Activated CD4-positive, alpha-beta T cell treated with anti-CD3 and anti-CD28 coated beads, Interleukin-2, amount 10 ng/mL, durations not matched to agents 24 days and 14 days (primary cell): ENCODE measurements around the gene GBP6. TPM values are rescaled to one million over a fixed set of nuclear protein-coding genes. Genes with fewer than 3 reads are reported as not detected.
"Not testable (repeated sequence)": the region's sequence is repeated elsewhere in the genome, so short reads cannot be mapped to it uniquely, and the experiment has no call there.

Experiments used
- DNase-seq: peaks from one replicate; pipeline ENCODE4 v3.0.0; 2022
- H3K27ac Mint-ChIP-seq: one replicate; pipeline ENCODE4 v1.8.0; 2022; ENCODE audit warnings: mild to moderate bottlenecking, mixed read lengths
- H3K27me3 Mint-ChIP-seq: one replicate; pipeline ENCODE4 v1.8.0; 2022; ENCODE audit warnings: mixed read lengths
- H3K36me3 Mint-ChIP-seq: one replicate; pipeline ENCODE4 v1.8.0; 2022; ENCODE audit warnings: low read depth, mild to moderate bottlenecking, mixed read lengths
- H3K4me1 Mint-ChIP-seq: one replicate; pipeline ENCODE4 v1.8.0; 2021; ENCODE audit warnings: mixed read lengths
- H3K4me3 Mint-ChIP-seq: one replicate; pipeline ENCODE4 v1.8.0; 2022; ENCODE audit warnings: mild to moderate bottlenecking, moderate library complexity, mixed read lengths
- H3K9me3 Mint-ChIP-seq: one replicate; pipeline ENCODE4 v1.8.0; 2021; ENCODE audit warnings: mixed read lengths
- intact Hi-C: fragments of 100-400 bp; cut with micrococcal nuclease; formaldehyde crosslinking; loops from one replicate; pipeline ENCODE4 v1.15.1; 2023
- total RNA-seq: library from RNA; stranded (reverse); gene quantifications from 2 replicates; pipeline ENCODE4 v1.2.3, GENCODE V29; 2022

Gene GBP6
- total RNA-seq, 1 donor from 2014 or later, result 0.40 TPM

- no peak for DNase-seq
- H3K27ac Mint-ChIP-seq, result no peak overlapping the region
- no peaks in the 10 kb centered on the region for H3K27me3 Mint-ChIP-seq
- peaks cover 22% of the 10 kb centered on the region for H3K9me3 Mint-ChIP-seq
- intact Hi-C loops, result no loop called here
- no peak overlapping the region for H3K4me3 Mint-ChIP-seq
- no peaks in the 10 kb centered on the region for H3K4me1 Mint-ChIP-seq
- H3K36me3 Mint-ChIP-seq, result peaks cover 13% of the 10 kb centered on the region
Measured at GRCh38 chr1:89390707-89391106, 26.8 kb downstream of the GBP6 start.

GRCh38 chr1:89391686-89392085 is 27.8 kb downstream of the GBP6 start:
- Mint-ChIP-seq H3K27me3 (no peaks in the 10 kb centered on the region), H3K4me1 (no peaks in the 10 kb centered on the region), H3K4me3 (no peak overlapping the region), H3K36me3 (peaks cover 10% of the 10 kb centered on the region), H3K9me3 (peaks cover 20% of the 10 kb centered on the region), H3K27ac (no peak overlapping the region)
- intact Hi-C loops, result no loop called here
- no peak for DNase-seq

- H3K36me3 Mint-ChIP-seq, result peaks cover 6% of the 10 kb centered on the region
- no peak overlapping the region for H3K4me3 Mint-ChIP-seq
- H3K27me3 Mint-ChIP-seq, result peaks cover 13% of the 10 kb centered on the region
- no peak overlapping the region for H3K27ac Mint-ChIP-seq
- intact Hi-C loops, result no loop called here
- H3K9me3 Mint-ChIP-seq, result peaks cover 31% of the 10 kb centered on the region
- DNase-seq, result no peak
- H3K4me1 Mint-ChIP-seq, result no peaks in the 10 kb centered on the region
Measured at GRCh38 chr1:89394851-89395250, 31.0 kb downstream of the GBP6 start.

GRCh38 chr1:89396902-89397301 is 33.0 kb downstream of the GBP6 start:
- DNase-seq, result no peak
- peaks cover 32% of the 10 kb centered on the region for H3K9me3 Mint-ChIP-seq
- peaks cover 23% of the 10 kb centered on the region for H3K27me3 Mint-ChIP-seq
- H3K4me3 Mint-ChIP-seq, result no peak overlapping the region
- intact Hi-C loops, result no loop called here
- H3K27ac Mint-ChIP-seq, result no peak overlapping the region
- H3K4me1 Mint-ChIP-seq, result no peaks in the 10 kb centered on the region
- H3K36me3 Mint-ChIP-seq, result peaks cover 5% of the 10 kb centered on the region

GRCh38 chr1:89405275-89405929 is 41.5 kb downstream of the GBP6 start:
- H3K27me3 Mint-ChIP-seq, result peaks cover 22% of the 10 kb centered on the region

GRCh38 chr1:89407360-89407759 is 43.5 kb downstream of the GBP6 start:
- DNase-seq, result no peak
- H3K4me1 Mint-ChIP-seq, result peaks cover 20% of the 10 kb centered on the region
- H3K36me3 Mint-ChIP-seq, result peaks cover 4% of the 10 kb centered on the region
- peaks cover 15% of the 10 kb centered on the region for H3K9me3 Mint-ChIP-seq
- peak overlapping the region; percentile 30 for H3K27ac Mint-ChIP-seq
- intact Hi-C loops, result no loop called here
- H3K27me3 Mint-ChIP-seq, result peaks cover 11% of the 10 kb centered on the region
- peak overlapping the region; percentile 73 for H3K4me3 Mint-ChIP-seq

More at GRCh38 chr1:89405275-89405929, 41.5 kb downstream of the GBP6 start:
- DNase-seq, result no peak
- H3K36me3 Mint-ChIP-seq, result no peaks in the 10 kb centered on the region
- H3K4me1 Mint-ChIP-seq, result peaks cover 20% of the 10 kb centered on the region
- no peak overlapping the region for H3K4me3 Mint-ChIP-seq
- intact Hi-C loops, result no loop called here
- no peak overlapping the region for H3K27ac Mint-ChIP-seq
- H3K9me3 Mint-ChIP-seq, result peaks cover 23% of the 10 kb centered on the region

- Mint-ChIP-seq H3K9me3 (peaks cover 11% of the 10 kb centered on the region), H3K4me3 (peak overlapping the region; percentile 73), H3K4me1 (peaks cover 20% of the 10 kb centered on the region), H3K27ac (peak overlapping the region; percentile 30)
- intact Hi-C loops, H3K27me3 Mint-ChIP-seq, DNase-seq, H3K36me3 Mint-ChIP-seq: not testable (repeated sequence)
Measured at GRCh38 chr1:89407768-89408167, 43.9 kb downstream of the GBP6 start.

GRCh38 chr1:89425056-89425455 is 61.2 kb downstream of the GBP6 start:
- H3K27me3 Mint-ChIP-seq, result peaks cover 8% of the 10 kb centered on the region
- DNase-seq, result no peak
- intact Hi-C loops, result no loop called here
- H3K27ac Mint-ChIP-seq, result no peak overlapping the region
- peaks cover 6% of the 10 kb centered on the region for H3K36me3 Mint-ChIP-seq
- H3K4me3 Mint-ChIP-seq, result no peak overlapping the region
- H3K9me3 Mint-ChIP-seq, result peaks cover 1% of the 10 kb centered on the region
- H3K4me1 Mint-ChIP-seq, result peaks cover 2% of the 10 kb centered on the region

- Mint-ChIP-seq H3K9me3 (no peaks in the 10 kb centered on the region), H3K36me3 (no peaks in the 10 kb centered on the region), H3K27ac (no peak overlapping the region), H3K4me3 (no peak overlapping the region), H3K27me3 (peaks cover 5% of the 10 kb centered on the region), H3K4me1 (peaks cover 5% of the 10 kb centered on the region)
- intact Hi-C loops, result no loop called here
- DNase-seq, result no peak
Measured at GRCh38 chr1:89429062-89429461, 65.2 kb downstream of the GBP6 start.

- H3K4me3 Mint-ChIP-seq, intact Hi-C loops, H3K27me3 Mint-ChIP-seq, DNase-seq, H3K9me3 Mint-ChIP-seq, H3K36me3 Mint-ChIP-seq, H3K4me1 Mint-ChIP-seq, H3K27ac Mint-ChIP-seq: not testable (repeated sequence)
Measured at GRCh38 chr1:89429681-89430080, 65.8 kb downstream of the GBP6 start.

GRCh38 chr1:89433421-89433820 is 69.6 kb downstream of the GBP6 start:
- Mint-ChIP-seq H3K27ac (no peak overlapping the region), H3K4me3 (no peak overlapping the region), H3K27me3 (peaks cover 5% of the 10 kb centered on the region), H3K4me1 (peaks cover 5% of the 10 kb centered on the region), H3K36me3 (no peaks in the 10 kb centered on the region), H3K9me3 (peaks cover under 1% of the 10 kb centered on the region)
- intact Hi-C loops, result no loop called here
- DNase-seq, result no peak

- H3K27me3 Mint-ChIP-seq, H3K4me3 Mint-ChIP-seq, H3K9me3 Mint-ChIP-seq, H3K4me1 Mint-ChIP-seq, H3K27ac Mint-ChIP-seq, H3K36me3 Mint-ChIP-seq: not testable (repeated sequence)
- intact Hi-C loops, result loop anchor here (1.0 kb wide), 1 partner anchor 17 kb away; no protein-coding TSS in a partner anchor
- DNase-seq, result peak; percentile 46
Measured at GRCh38 chr1:89434058-89434780, 70.4 kb downstream of the GBP6 start.
